Vagina (tissue), 2 donors: ENCODE data around the gene BRSK2. TPM values are rescaled to one million over a fixed set of nuclear protein-coding genes. Genes with fewer than 3 reads are reported as not detected.

Experiments
- DNase-seq, 2 donors: peaks; one replicate each; pipeline ENCODE4 v3.0.0-alpha.2; 2017; ENCODE audit errors: extremely low spot score in 2 of 2
- H3K27ac ChIP-seq: fragments of 200-600 bp; sonication (generic); one replicate; pipeline ENCODE4 v1.5.1; 2019
- H3K27me3 ChIP-seq: fragments of 200-600 bp; sonication (generic); one replicate; pipeline ENCODE4 v1.5.1; 2019
- H3K36me3 ChIP-seq, 2 donors: fragments of 200-600 bp; sonication (generic); one replicate each; pipeline ENCODE4 v1.5.1; 2017 to 2019
- H3K4me1 ChIP-seq: fragments of 200-600 bp; sonication (generic); one replicate; pipeline ENCODE4 v1.5.1; 2019
- H3K4me3 ChIP-seq, 2 donors: fragments of 200-600 bp; sonication (generic); 1 replicate in 1 of 2; 2 replicates in 1 of 2; pipeline ENCODE4 v1.5.1; 2016 to 2019
- H3K9me3 ChIP-seq: fragments of 200-600 bp; sonication (generic); one replicate; pipeline ENCODE4 v1.5.1; 2019
- CTCF ChIP-seq, 3 experiments: fragments of 450-650 bp in 2 of 3; fragments of 200-600 bp in 1 of 3; sonication (generic) in 1 of 3; IDR thresholded peaks; one replicate each; pipeline ENCODE4 v1.5.1; 2017 to 2019; ENCODE audit warnings: antibody characterized with exemption in 3 of 3, mild to moderate bottlenecking in 2 of 3, moderate library complexity in 2 of 3
- POLR2A ChIP-seq, 2 donors: fragments of 450-650 bp; IDR thresholded peaks; one replicate each; pipeline ENCODE4 v1.6.1; 2017; ENCODE audit warnings: antibody characterized with exemption in 2 of 2, mild to moderate bottlenecking in 2 of 2, moderate library complexity in 2 of 2
- POLR2AphosphoS5 ChIP-seq, 2 donors: sonication (generic); formaldehyde crosslinking; IDR thresholded peaks; one replicate each; pipeline ENCODE4 v1.9.0; 2017; ENCODE audit warnings: antibody characterized with exemption in 2 of 2, mild to moderate bottlenecking in 2 of 2, low read depth in 1 of 2; ENCODE audit not compliant: insufficient read depth in 1 of 2
- intact Hi-C: fragments of 100-400 bp; cut with DNase I; formaldehyde crosslinking; loops from one replicate; pipeline ENCODE4 v1.15.1; 2023
- total RNA-seq: library from RNA; depleted of rRNA; stranded (reverse); fragments of >200 nt; gene quantifications from one replicate; pipeline ENCODE4 v1.2.3, GENCODE V29; 2016

The BRSK2 gene
- total RNA-seq, 1 donor from 2014 or later = 3.9 TPM

GRCh38 chr11:1440496-1440895, 50.8 kb downstream of the BRSK2 start:
- Histone ChIP-seq H3K36me3 (no peaks in the 10 kb centered on the region), H3K27ac (no peak overlapping the region), H3K9me3 (no peaks in the 10 kb centered on the region), H3K27me3 (no peaks in the 10 kb centered on the region), H3K4me3 (no peak overlapping the region), H3K4me1 (no peaks in the 10 kb centered on the region)
- no peak for DNase-seq
- no peak for TF ChIP-seq CTCF (IDR thresholded peaks at IDR 0.05)
- TF ChIP-seq POLR2AphosphoS5 (IDR thresholded peaks at IDR 0.05; ENCODE audit: insufficient read depth in 1 of 2, low read depth in 1 of 2) = no peak
- no peak for TF ChIP-seq POLR2A (IDR thresholded peaks at IDR 0.05)
- intact Hi-C loops = loop anchor here (10.0 kb wide), 1 partner anchor 356 kb away; no protein-coding TSS in a partner anchor

GRCh38 chr11:1442163-1442562, 52.4 kb downstream of the BRSK2 start:
- intact Hi-C loops = loop anchor here (10.0 kb wide), 1 partner anchor 357 kb away; no protein-coding TSS in a partner anchor
- H3K36me3 ChIP-seq = no peaks in the 10 kb centered on the region
- no peak overlapping the region for H3K4me3 ChIP-seq
- no peaks in the 10 kb centered on the region for H3K4me1 ChIP-seq
- DNase-seq = no peak
- no peak for TF ChIP-seq POLR2AphosphoS5 (IDR thresholded peaks at IDR 0.05; ENCODE audit: insufficient read depth in 1 of 2, low read depth in 1 of 2)
- no peak for TF ChIP-seq CTCF (IDR thresholded peaks at IDR 0.05)
- no peak for TF ChIP-seq POLR2A (IDR thresholded peaks at IDR 0.05)
- H3K27ac ChIP-seq = no peak overlapping the region
- no peaks in the 10 kb centered on the region for H3K27me3 ChIP-seq
- no peaks in the 10 kb centered on the region for H3K9me3 ChIP-seq

GRCh38 chr11:1442807-1443366, 53.2 kb downstream of the BRSK2 start:
- intact Hi-C loops = loop anchor here (10.0 kb wide), 1 partner anchor 358 kb away; no protein-coding TSS in a partner anchor
- no peaks in the 10 kb centered on the region for H3K27me3 ChIP-seq
- DNase-seq = no peak

GRCh38 chr11:1443737-1444136, 54.0 kb downstream of the BRSK2 start:
- no peaks in the 10 kb centered on the region for H3K27me3 ChIP-seq
- DNase-seq = no peak
- no peak for TF ChIP-seq POLR2AphosphoS5 (IDR thresholded peaks at IDR 0.05; ENCODE audit: insufficient read depth in 1 of 2, low read depth in 1 of 2)
- no peak for TF ChIP-seq CTCF (IDR thresholded peaks at IDR 0.05)
- TF ChIP-seq POLR2A (IDR thresholded peaks at IDR 0.05) = no peak
- intact Hi-C loops = loop anchor here (10.0 kb wide), 1 partner anchor 359 kb away; no protein-coding TSS in a partner anchor
- H3K36me3 ChIP-seq = no peaks in the 10 kb centered on the region
- H3K9me3 ChIP-seq = no peaks in the 10 kb centered on the region
- H3K27ac ChIP-seq = no peak overlapping the region
- no peaks in the 10 kb centered on the region for H3K4me1 ChIP-seq
- no peak overlapping the region for H3K4me3 ChIP-seq

More at GRCh38 chr11:1442807-1443366, 53.2 kb downstream of the BRSK2 start:
- Histone ChIP-seq H3K4me3 (no peak overlapping the region), H3K27ac (no peak overlapping the region), H3K36me3 (no peaks in the 10 kb centered on the region), H3K4me1 (no peaks in the 10 kb centered on the region), H3K9me3 (no peaks in the 10 kb centered on the region)
- TF ChIP-seq POLR2AphosphoS5 (IDR thresholded peaks at IDR 0.05; ENCODE audit: insufficient read depth in 1 of 2, low read depth in 1 of 2) (no peak), CTCF (IDR thresholded peaks at IDR 0.05) (no peak), POLR2A (IDR thresholded peaks at IDR 0.05) (no peak)

- intact Hi-C loops = loop anchor here (10.0 kb wide), 1 partner anchor 360 kb away; no protein-coding TSS in a partner anchor
- H3K9me3 ChIP-seq = no peaks in the 10 kb centered on the region
- TF ChIP-seq POLR2A (IDR thresholded peaks at IDR 0.05) (no peak), CTCF (IDR thresholded peaks at IDR 0.05) (no peak), POLR2AphosphoS5 (IDR thresholded peaks at IDR 0.05; ENCODE audit: insufficient read depth in 1 of 2, low read depth in 1 of 2) (no peak)
- H3K4me3 ChIP-seq = no peak overlapping the region
- H3K27me3 ChIP-seq = no peaks in the 10 kb centered on the region
- H3K27ac ChIP-seq = no peak overlapping the region
- DNase-seq = no peak
- H3K4me1 ChIP-seq = no peaks in the 10 kb centered on the region
- H3K36me3 ChIP-seq = no peaks in the 10 kb centered on the region
Observed at GRCh38 chr11:1444321-1444720, 54.6 kb downstream of the BRSK2 start.
